Neuronal stem cell (in vitro differentiated cells): Measurements from ENCODE around the gene MYF6. TPM values are rescaled to one million over a fixed set of nuclear protein-coding genes. Genes with fewer than 3 reads are reported as not detected.

Experiments
- DNase-seq: peaks from one replicate; pipeline ENCODE4 v3.0.0-alpha.2; 2013; ENCODE audit warnings: low spot score
- H2AFZ ChIP-seq: one replicate; pipeline ENCODE4 v1.6.1; 2013; ENCODE audit warnings: mild to moderate bottlenecking, low read length, inconsistent platforms
- H2AK5ac ChIP-seq: 2 replicates; pipeline ENCODE4 v1.6.1; 2013; ENCODE audit warnings: low read depth, mild to moderate bottlenecking, inconsistent platforms, low read length, moderate library complexity, mixed read lengths
- H2BK120ac ChIP-seq: 2 replicates; pipeline ENCODE4 v1.6.1; 2013; ENCODE audit warnings: low read depth, mild to moderate bottlenecking, inconsistent platforms, low read length, moderate library complexity, mixed read lengths
- H2BK12ac ChIP-seq: one replicate; pipeline ENCODE4 v1.6.1; 2013; ENCODE audit warnings: low read length, inconsistent platforms
- H2BK15ac ChIP-seq: 2 replicates; pipeline ENCODE4 v1.6.1; 2013; ENCODE audit warnings: mild to moderate bottlenecking, low read length, inconsistent platforms, mixed read lengths
- H2BK5ac ChIP-seq: one replicate; pipeline ENCODE4 v1.6.1; 2013; ENCODE audit warnings: inconsistent platforms, mild to moderate bottlenecking, low read length, moderate library complexity
- H3K14ac ChIP-seq: one replicate; pipeline ENCODE4 v1.6.1; 2013; ENCODE audit warnings: low read length, inconsistent platforms
- H3K18ac ChIP-seq: 2 replicates; pipeline ENCODE4 v1.6.1; 2013; ENCODE audit warnings: low read length, inconsistent platforms
- H3K23ac ChIP-seq: 2 replicates; pipeline ENCODE4 v1.6.1; 2013; ENCODE audit warnings: low read depth, mild to moderate bottlenecking, mixed read lengths, low read length, inconsistent platforms; ENCODE audit not compliant: poor library complexity
- H3K27ac ChIP-seq: replicated peaks from 3 replicates; pipeline ENCODE4 v1.5.1; 2013; ENCODE audit warnings: low read length, inconsistent platforms
- H3K27me3 ChIP-seq, 3 experiments: 2 replicates each; pipeline ENCODE4 v1.6.1; 2013; ENCODE audit warnings: low read length in 3 of 3, mild to moderate bottlenecking in 2 of 3, inconsistent platforms in 1 of 3, low read depth in 1 of 3, mixed read lengths in 1 of 3, moderate library complexity in 1 of 3; ENCODE audit not compliant: control insufficient read depth in 3 of 3, insufficient read depth in 3 of 3
- H3K36me3 ChIP-seq, 2 donors: replicated peaks in 1 of 2; 2 replicates each; pipeline ENCODE4 v1.6.1; 2013; ENCODE audit warnings: low read length in 2 of 2; ENCODE audit not compliant: control insufficient read depth in 2 of 2, insufficient read depth in 2 of 2
- H3K4ac ChIP-seq: 2 replicates; pipeline ENCODE4 v1.6.1; 2013; ENCODE audit warnings: inconsistent platforms, mild to moderate bottlenecking, low read length, moderate library complexity
- H3K4me1 ChIP-seq, 2 donors: 1 replicate in 1 of 2; 2 replicates in 1 of 2; pipeline ENCODE4 v1.6.1; 2013; ENCODE audit warnings: low read length in 2 of 2, low read depth in 1 of 2; ENCODE audit not compliant: control insufficient read depth in 2 of 2, insufficient read depth in 1 of 2
- H3K4me2 ChIP-seq: one replicate; pipeline ENCODE4 v1.6.1; 2013; ENCODE audit warnings: mild to moderate bottlenecking, low read length, inconsistent platforms; ENCODE audit not compliant: insufficient read depth, poor library complexity, severe bottlenecking
- H3K4me3 ChIP-seq, 2 donors: 2 replicates each; pipeline ENCODE4 v1.5.1; 2013; ENCODE audit warnings: low read length in 2 of 2, mild to moderate bottlenecking in 2 of 2, inconsistent platforms in 1 of 2, moderate library complexity in 1 of 2
- H3K79me1 ChIP-seq: one replicate; pipeline ENCODE4 v1.6.1; 2013; ENCODE audit warnings: low read depth, mild to moderate bottlenecking, inconsistent platforms, low read length, moderate library complexity
- H3K9ac ChIP-seq: one replicate; pipeline ENCODE4 v1.6.1; 2013; ENCODE audit warnings: mild to moderate bottlenecking, low read depth, low read length, inconsistent platforms; ENCODE audit not compliant: poor library complexity
- H3K9me3 ChIP-seq, 2 donors: replicated peaks in 1 of 2; 2 replicates each; pipeline versions ENCODE3 to v1.6.1; 2013; ENCODE audit warnings: low read length in 2 of 2, mild to moderate bottlenecking in 2 of 2, inconsistent platforms in 1 of 2, low read depth in 1 of 2, mixed read lengths in 1 of 2, moderate library complexity in 1 of 2; ENCODE audit not compliant: control insufficient read depth in 2 of 2, insufficient read depth in 1 of 2
- H4K8ac ChIP-seq: one replicate; pipeline ENCODE4 v1.6.1; 2013; ENCODE audit warnings: low read depth, mild to moderate bottlenecking, inconsistent platforms, low read length, moderate library complexity
- H4K91ac ChIP-seq: one replicate; pipeline ENCODE4 v1.6.1; 2013; ENCODE audit warnings: low read length, low read depth, mild to moderate bottlenecking, inconsistent platforms; ENCODE audit not compliant: poor library complexity
- WGBS, 2 donors: extraction: QIAGEN DNeasy Blood & Tissue Kit; methylation state at CpG; one replicate each; pipeline ENCODE4 v1.1.7; 2013; ENCODE audit warnings: missing lambda C conversion rate in 2 of 2, mixed read lengths in 1 of 2; ENCODE audit not compliant: insufficient read length in 2 of 2, insufficient replicate concordance in 1 of 2; ENCODE audit errors: extremely low coverage in 2 of 2; 5-methylcytosine and 5-hydroxymethylcytosine counted together
- polyA plus RNA-seq, 2 experiments: library from polyadenylated mRNA; stranded (reverse); fragments of 200-250 nt; gene quantifications; one replicate each; pipeline ENCODE4 v1.2.3, GENCODE V29; 2013

MYF6 gene
- 0.13 TPM for polyA plus RNA-seq (2013, experiment 1 of 2)
- 0.15 TPM for polyA plus RNA-seq (2013, experiment 2 of 2)

GRCh38 chr12:80707126-80707829, at the start of gene MYF6:
Gene MYF6 (plus strand): TSS chr12:80707634. CDS start chr12:80707720, 86 bp downstream.
- no peak within 1 kb of the TSS for H3K14ac ChIP-seq
- no peak within 1 kb of the TSS for H3K27ac ChIP-seq
- no peak within 1 kb of the TSS for H2BK15ac ChIP-seq
- H2AK5ac ChIP-seq, result no peak within 1 kb of the TSS
- no peak within 1 kb of the TSS for H3K4ac ChIP-seq
- no peak within 1 kb of the TSS for H4K91ac ChIP-seq
- peak within 1 kb of the TSS; percentile 62 for H3K18ac ChIP-seq
- DNase-seq, result no peak
- no peak within 1 kb of the TSS for H2BK12ac ChIP-seq
- H3K79me1 ChIP-seq, result no peaks in the 10 kb centered on the region
- H4K8ac ChIP-seq, result no peak within 1 kb of the TSS
- peak within 1 kb of the TSS in 1 of 2 donors; percentile 75 for H3K4me3 ChIP-seq
- no peak within 1 kb of the TSS for H3K9ac ChIP-seq
- no peak within 1 kb of the TSS for H3K23ac ChIP-seq
- no peaks in the 10 kb centered on the region for H3K36me3 ChIP-seq
- no peaks in the 10 kb centered on the region for H3K9me3 ChIP-seq
- peaks cover 0 to 32% (median 2%) of the 10 kb centered on the region in 3 experiments for H3K27me3 ChIP-seq
- H2BK120ac ChIP-seq, result no peak within 1 kb of the TSS
- H3K4me2 ChIP-seq, result peak within 1 kb of the TSS; percentile 50
- peaks cover 4 to 7% of the 10 kb centered on the region in 2 donors for H3K4me1 ChIP-seq
- no CpG with 5 or more reads among the region's 4 CpGs for WGBS, 2 donors
- no peak within 1 kb of the TSS for H2BK5ac ChIP-seq
- H2AFZ ChIP-seq, result peak within 1 kb of the TSS; percentile 72

GRCh38 chr12:80659512-80660063, 47.8 kb upstream of the MYF6 start:
- no peaks in the 10 kb centered on the region for H3K79me1 ChIP-seq
- H3K4me2 ChIP-seq, result no peak overlapping the region
- H3K27me3 ChIP-seq, result no peaks in the 10 kb centered on the region
- no peak overlapping the region for H3K9ac ChIP-seq
- H3K23ac ChIP-seq, result no peak overlapping the region
- no peaks in the 10 kb centered on the region for H3K4me1 ChIP-seq
- no peak overlapping the region for H3K27ac ChIP-seq
- H2AK5ac ChIP-seq, result no peak overlapping the region
- H2BK5ac ChIP-seq, result no peak overlapping the region
- H3K14ac ChIP-seq, result no peak overlapping the region
- no peak overlapping the region for H2AFZ ChIP-seq
- H2BK12ac ChIP-seq, result no peak overlapping the region
- H3K18ac ChIP-seq, result no peak overlapping the region
- no peak for DNase-seq
- H4K91ac ChIP-seq, result no peak overlapping the region
- no CpG with 5 or more reads among the region's 5 CpGs for WGBS, 2 donors
- no peak overlapping the region for H3K4me3 ChIP-seq
- H4K8ac ChIP-seq, result no peak overlapping the region
- H3K36me3 ChIP-seq, result no peaks in the 10 kb centered on the region
- no peak overlapping the region for H2BK120ac ChIP-seq
- no peak overlapping the region for H3K4ac ChIP-seq
- H2BK15ac ChIP-seq, result no peak overlapping the region
- H3K9me3 ChIP-seq, result no peaks in the 10 kb centered on the region

GRCh38 chr12:80662586-80662985, 44.8 kb upstream of the MYF6 start:
- no peak overlapping the region for H2AFZ ChIP-seq
- no peaks in the 10 kb centered on the region for H3K4me1 ChIP-seq
- no peak overlapping the region for H3K14ac ChIP-seq
- no peak overlapping the region for H3K27ac ChIP-seq
- H2AK5ac ChIP-seq, result no peak overlapping the region
- no peak overlapping the region for H4K91ac ChIP-seq
- no peak overlapping the region for H2BK12ac ChIP-seq
- no peak overlapping the region for H3K4me3 ChIP-seq
- H3K27me3 ChIP-seq, result no peaks in the 10 kb centered on the region
- no peak overlapping the region for H3K4me2 ChIP-seq
- H4K8ac ChIP-seq, result no peak overlapping the region
- H2BK5ac ChIP-seq, result no peak overlapping the region
- no peaks in the 10 kb centered on the region for H3K36me3 ChIP-seq
- no peak overlapping the region for H3K9ac ChIP-seq
- H3K9me3 ChIP-seq, result no peaks in the 10 kb centered on the region
- H2BK120ac ChIP-seq, result no peak overlapping the region
- no peak overlapping the region for H2BK15ac ChIP-seq
- DNase-seq, result no peak
- no peaks in the 10 kb centered on the region for H3K79me1 ChIP-seq
- H3K23ac ChIP-seq, result no peak overlapping the region
- no peak overlapping the region for H3K18ac ChIP-seq
- no peak overlapping the region for H3K4ac ChIP-seq

GRCh38 chr12:80670214-80670613, 37.2 kb upstream of the MYF6 start:
- WGBS, 2 donors, result no CpG with 5 or more reads among the region's 5 CpGs
- H2AFZ ChIP-seq, result no peak overlapping the region
- no peak overlapping the region for H3K4ac ChIP-seq
- no peaks in the 10 kb centered on the region for H3K4me1 ChIP-seq
- H4K8ac ChIP-seq, result no peak overlapping the region
- no peak overlapping the region for H3K4me3 ChIP-seq
- no peak overlapping the region for H2BK5ac ChIP-seq
- no peak overlapping the region for H2BK12ac ChIP-seq
- no peaks in the 10 kb centered on the region for H3K27me3 ChIP-seq
- H3K18ac ChIP-seq, result no peak overlapping the region
- no peak overlapping the region for H3K27ac ChIP-seq
- H3K9ac ChIP-seq, result no peak overlapping the region
- DNase-seq, result no peak
- no peak overlapping the region for H2BK15ac ChIP-seq
- H3K14ac ChIP-seq, result no peak overlapping the region
- no peaks in the 10 kb centered on the region for H3K9me3 ChIP-seq
- H2AK5ac ChIP-seq, result no peak overlapping the region
- no peak overlapping the region for H3K23ac ChIP-seq
- no peak overlapping the region for H3K4me2 ChIP-seq
- no peak overlapping the region for H4K91ac ChIP-seq
- H2BK120ac ChIP-seq, result no peak overlapping the region
- no peaks in the 10 kb centered on the region for H3K36me3 ChIP-seq
- no peaks in the 10 kb centered on the region for H3K79me1 ChIP-seq
